K562 treated with DMSO at 1 percent for 48 hours (cell line): ENCODE measurements around the gene PANK3. TPM values are rescaled to one million over a fixed set of nuclear protein-coding genes. Genes with fewer than 3 reads are reported as not detected.

Experiments used
- total RNA-seq: library from RNA; unstranded; fragments of 300-600 nt; gene quantifications from 2 replicates; pipeline ENCODE4 v1.2.3, GENCODE V29; 2022; ENCODE audit warnings: low replicate concordance; ENCODE audit errors: extremely low read depth

Gene PANK3
- total RNA-seq, result not detected in 2 replicates

DNA sequence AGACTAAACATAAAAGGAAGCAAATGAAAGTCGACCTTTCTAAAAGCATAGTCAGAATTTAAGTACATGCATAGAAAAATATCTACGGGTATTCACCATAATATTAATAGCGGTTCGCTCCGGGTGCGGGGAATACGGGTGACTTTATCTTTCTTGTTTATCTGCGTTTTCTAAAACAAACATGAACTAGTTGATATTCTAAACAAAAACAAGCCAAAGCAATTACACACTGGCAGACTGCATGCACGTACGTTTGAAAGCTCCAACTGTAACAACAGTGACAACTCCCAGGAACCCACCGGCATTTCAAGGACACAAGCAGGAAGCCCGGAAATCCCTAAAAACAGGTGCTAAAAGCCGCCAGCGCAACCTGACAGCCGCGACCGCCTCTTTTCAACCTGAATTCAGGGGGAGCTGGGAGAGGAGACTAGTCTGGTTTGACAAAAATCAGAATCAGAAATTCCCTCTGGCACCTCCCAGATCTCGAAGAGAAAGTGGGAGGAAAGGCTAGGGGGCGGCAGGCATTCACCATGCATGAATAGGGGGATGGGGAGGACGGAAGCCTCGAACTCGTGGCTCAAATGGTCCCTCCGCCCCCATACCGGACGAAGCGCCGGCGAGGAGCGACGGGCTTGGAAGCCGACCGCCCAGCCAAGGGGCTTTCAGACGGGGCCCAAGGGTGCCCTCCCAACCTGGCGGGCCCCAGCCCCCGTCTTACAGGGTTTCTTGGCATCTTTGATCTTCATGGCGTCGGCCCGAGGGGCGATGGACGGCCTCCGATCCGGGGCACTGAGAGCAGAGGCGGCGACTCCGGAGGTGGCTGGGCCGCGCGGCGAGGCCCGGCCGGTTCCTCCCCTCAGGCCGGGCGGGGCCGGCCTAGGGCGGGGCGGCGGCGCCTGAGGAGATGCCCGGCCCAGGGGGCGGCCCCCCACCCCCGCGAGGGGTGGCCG is at the start of gene PANK3:
PANK3 (minus strand) TSS at position 831 of the 950 bp plus-strand sequence; CDS start at position 746, 85 bp downstream.

DNA sequence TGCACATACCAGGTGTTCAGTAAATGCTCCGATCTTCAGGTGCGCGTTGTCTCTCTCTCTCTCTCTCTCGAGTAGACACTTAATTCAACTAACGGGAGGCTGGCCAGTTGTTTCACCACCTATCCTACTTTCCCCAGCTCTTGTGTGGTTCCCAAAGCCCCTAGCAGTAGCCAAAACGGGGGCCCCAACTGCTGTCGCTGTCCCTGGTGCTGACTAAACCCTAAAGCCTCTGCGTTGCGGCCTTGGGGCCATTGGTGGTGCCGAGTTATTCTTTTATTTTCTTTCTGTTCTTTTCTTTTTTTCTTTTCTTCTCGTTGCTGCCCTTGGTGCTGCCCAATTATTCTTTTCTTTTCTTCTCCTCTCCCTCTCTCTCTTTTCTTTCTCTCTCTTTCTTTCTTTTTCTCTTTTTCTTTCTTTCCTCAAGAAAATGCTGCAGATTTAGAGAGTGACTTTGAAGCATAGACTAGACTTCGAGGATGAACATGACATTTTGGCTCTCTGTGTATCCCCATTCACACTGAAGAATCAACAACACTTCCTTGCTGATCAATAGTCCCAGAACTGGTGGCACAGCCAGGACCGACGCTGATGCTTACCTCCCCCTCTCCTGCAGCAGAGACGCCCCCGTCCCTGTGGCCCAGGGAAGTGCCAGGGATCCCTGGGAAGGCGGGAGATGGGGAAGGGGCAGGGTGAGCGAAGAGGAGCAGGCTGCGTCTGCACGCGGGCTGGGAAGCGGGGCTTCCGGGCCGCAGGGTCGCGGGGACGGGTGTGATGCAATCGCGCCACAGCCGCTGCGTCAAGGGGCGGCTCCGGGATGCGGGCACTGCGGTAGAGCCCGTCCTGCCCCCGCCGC is 50.4 kb downstream of the PANK3 start, which contains the start of gene FBLL1:
FBLL1 (plus strand) TSS at position 785 of the 853 bp plus-strand sequence. CDS start 200 bp downstream, outside the sequence.

Other genes with a start within 250 kb of the PANK3 start
- not detected in 2 replicates for gene RARS1, start 92.9 kb downstream of the PANK3 start, total RNA-seq
- not detected in 2 replicates for gene FBLL1, start 50.1 kb downstream of the PANK3 start, total RNA-seq